HL-60/S4 treated with phorbol 12-myristate 13-acetate at 8.2 ng/mL for 4 days and 3 days (cell line): ENCODE measurements around the gene ALDH1L1.

Experiments
- in situ Hi-C: fragments of 300-500 bp; cut with MboI; formaldehyde crosslinking; loops from 2 replicates; pipeline ENCODE4 v1.15.0; 2022; ENCODE audit warnings: low sequenced_read_pairs

The ALDH1L1 gene

GRCh38 chr3:126135406-126136076 is 44.8 kb downstream of the ALDH1L1 start:
- in situ Hi-C loops: no loop called here

DNA sequence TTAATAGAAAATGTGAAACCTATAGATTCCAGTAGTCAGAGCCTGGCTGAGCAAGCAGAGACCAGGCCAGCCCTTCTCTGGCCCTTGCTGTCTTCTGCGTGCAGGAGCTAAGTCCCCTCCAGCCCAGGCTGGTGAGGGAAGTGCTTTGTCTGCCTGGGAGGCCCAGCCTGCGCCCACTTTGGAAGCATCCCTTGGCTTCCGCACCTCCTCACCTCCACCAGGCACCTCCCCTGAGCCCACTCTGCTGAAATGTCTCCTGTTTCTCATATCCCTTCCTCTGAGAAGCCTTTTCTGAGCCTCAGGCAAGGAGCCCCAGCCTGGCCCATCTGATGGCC is 45.3 kb downstream of the ALDH1L1 start:
- in situ Hi-C loops: no loop called here

GRCh38 chr3:126134219-126134975 is 46.0 kb downstream of the ALDH1L1 start:
- in situ Hi-C loops: no loop called here

DNA sequence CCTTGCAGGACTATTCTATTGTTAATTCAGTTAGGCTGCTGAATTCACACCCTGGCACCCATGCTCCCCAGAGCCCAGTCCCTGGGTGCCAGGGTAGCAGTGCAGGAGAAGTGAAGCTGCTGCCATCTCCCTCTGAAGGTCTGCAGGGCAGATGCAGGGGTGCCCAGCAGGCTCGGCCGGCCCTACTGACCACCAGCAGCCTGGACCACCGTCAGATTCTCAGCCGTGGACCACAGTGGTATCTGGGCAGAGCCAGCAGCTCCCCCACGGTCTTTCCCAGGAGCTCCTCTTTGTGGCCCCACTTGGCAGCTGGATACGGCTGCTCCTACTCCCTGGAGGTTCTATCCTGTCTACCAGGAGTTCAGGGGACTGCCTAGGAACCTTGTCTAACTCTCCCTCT is 46.8 kb downstream of the ALDH1L1 start:
- in situ Hi-C loops: no loop called here

GRCh38 chr3:126132751-126133511 is 47.5 kb downstream of the ALDH1L1 start:
- in situ Hi-C loops: no loop called here

DNA sequence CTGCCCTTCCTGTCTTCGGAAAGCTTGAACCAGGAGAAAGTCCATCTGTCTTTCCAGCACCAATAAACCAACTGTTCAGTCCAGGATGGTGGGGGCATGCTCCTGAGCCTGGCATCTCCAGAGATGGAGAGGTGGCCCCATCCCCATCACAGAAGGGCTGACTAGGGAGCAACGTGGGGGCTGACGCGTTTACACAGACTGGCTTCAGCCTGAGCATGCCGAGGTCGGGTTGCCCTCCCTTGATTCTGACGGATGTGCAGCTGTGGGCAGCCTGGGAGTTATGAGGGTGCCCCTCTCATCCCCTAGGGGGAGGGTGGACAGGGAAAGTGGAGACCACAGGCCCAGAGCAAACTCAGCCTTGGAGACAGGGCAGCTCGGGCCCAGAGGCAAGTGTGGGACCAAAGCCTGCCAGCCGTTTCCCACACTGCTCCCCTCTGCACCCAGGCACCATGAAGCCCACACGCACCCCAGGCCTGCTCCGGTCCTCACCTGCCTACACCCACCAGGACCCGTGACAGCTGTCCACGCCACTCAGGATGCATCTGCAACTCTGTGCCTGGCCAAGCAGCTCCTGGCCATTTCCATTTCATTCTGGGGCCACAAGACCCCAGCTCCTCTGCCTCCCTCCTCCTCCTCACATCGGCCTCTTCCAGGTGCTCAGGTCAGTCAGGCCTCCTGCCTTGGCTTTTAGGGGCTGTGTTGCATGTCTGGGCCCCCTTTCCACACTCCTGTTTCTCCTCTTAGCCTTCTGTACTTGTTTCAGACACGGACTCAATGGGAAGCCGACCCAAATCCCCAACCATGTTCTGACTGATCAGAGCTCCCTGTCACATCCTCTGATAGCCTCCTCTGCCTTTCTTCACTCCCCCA is 48.3 kb downstream of the ALDH1L1 start:
- in situ Hi-C loops: no loop called here

- in situ Hi-C loops: no loop called here
Measured at GRCh38 chr3:126130981-126131745, 49.2 kb downstream of the ALDH1L1 start.

- in situ Hi-C loops: no loop called here
Measured at GRCh38 chr3:126130081-126130855, 50.1 kb downstream of the ALDH1L1 start.

DNA sequence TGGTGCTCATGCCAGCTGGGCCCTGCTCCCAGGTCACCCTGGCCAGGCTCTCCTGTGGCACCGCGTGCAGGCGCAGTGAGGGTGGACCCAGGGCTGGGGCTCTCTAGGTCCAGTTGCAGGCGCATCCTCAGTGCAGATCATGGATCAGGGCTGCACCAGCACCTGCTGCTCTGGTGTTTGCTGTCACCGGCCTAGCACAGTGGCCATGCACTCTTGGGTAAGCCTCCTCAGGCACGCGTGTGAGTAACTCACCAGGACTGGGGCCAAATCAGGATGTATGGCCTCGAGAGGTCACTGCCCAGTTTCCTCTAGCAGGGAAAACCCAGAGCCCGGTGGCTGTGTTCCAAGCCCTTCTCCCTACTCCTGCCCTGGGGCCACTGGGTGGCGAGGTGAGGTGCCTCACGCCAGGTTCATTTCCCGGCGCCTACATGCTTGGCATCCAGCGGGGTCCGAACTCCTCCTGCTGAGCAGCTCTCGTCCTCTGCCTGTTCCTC is 50.9 kb downstream of the ALDH1L1 start:
- in situ Hi-C loops: no loop called here

DNA sequence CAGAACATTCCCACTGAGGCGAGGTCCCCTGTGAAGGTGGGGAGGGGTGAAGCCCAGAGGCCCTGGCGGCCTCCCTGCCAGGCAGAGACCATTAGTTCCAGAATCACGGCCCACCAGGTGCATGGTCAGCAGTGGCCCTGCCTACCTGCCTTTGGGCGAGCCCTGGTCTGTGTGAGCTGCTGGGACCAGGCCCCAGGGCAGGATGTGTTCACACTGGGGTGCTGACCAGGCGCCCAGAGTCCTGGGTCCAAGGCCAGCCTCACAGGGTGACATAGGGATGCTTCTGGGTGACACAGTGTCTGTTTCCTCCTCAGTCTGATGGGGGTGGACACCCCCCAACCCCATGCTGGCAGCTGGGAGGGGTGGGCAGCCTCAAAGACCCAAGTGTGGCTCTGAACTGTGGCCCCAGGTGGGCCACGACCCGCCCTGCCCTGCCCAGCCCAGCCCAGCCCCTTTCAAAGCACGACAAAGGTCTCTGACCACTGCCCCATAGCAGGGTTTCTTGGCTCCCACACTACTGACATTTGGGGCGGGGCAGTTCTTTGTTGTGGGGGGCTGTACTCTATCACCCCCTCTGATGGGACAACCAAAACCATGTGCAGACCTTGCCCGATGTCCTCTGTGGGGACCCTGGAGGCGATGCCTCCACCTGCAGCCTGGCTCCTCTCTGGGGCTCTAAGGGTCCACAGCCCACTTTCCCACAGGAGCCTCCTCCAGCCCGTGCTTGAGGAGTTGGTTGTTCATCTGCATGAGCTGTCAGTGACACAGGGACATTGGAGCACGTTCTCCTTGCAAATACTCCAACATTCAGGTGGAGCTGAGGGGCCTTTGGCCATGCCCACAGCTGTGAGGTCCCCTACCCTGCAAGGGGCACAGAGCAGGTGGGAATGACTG is 51.6 kb downstream of the ALDH1L1 start:
- in situ Hi-C loops: no loop called here

DNA sequence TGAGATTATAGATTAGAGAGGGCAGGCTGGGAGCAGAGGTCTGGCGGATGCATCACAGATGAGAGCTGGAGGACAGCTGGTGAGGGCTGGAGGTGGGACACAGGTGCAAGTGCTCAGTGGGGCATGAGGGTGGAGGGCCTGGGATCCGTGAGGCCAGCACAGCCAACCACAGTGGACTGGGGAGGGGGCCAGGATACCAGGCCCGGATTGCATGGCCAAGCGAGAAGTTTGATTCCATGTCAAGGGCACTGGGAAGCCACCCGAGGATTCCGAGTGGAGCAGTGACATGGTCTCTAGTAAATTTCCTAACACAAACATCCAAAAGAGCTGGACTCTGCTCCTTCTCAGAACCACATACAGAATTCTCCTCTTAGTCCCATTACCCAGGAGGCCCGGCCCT is 52.5 kb downstream of the ALDH1L1 start:
- in situ Hi-C loops: no loop called here

DNA sequence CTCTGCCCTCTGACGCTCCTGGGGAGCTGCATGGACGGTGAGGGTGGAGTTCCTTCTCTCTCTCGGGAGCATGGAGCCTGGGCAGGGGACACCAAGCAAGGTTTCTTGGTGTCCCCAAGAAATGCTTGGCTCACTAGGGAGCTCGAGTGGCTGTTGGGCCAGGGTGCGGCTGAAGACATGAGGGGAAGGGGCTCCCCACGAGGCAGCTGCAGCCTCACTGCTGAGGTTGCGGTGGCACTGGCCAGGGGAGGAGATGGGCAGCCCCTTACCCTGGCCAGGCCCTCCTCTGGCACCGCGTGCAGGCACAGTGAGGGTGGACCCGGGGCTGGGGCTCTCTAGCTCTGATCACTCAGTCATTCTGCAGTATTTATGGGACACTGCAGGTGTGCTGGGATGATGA is 52.9 kb downstream of the ALDH1L1 start:
- in situ Hi-C loops: no loop called here

GRCh38 chr3:126126811-126127431 is 53.5 kb downstream of the ALDH1L1 start:
- in situ Hi-C loops: no loop called here

DNA sequence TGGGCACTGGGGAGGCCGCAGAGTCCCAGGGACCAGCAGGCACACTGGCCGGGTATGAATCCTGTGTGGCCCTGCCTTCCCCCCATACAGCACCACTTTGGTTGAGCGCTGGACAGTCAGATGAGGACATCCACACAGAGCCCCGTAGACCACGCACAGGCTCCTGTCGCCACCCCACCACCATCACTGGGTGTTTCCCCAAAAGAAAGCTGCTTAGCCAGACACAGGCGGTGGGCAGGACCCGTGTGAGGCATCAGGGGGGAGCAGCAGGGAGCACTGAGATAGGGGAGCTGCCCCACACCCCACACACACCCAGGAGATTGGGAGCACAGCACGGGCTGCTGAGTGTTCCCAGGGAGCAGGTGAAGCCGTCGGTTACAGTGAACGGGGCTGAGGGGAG is 54.1 kb downstream of the ALDH1L1 start:
- in situ Hi-C loops: no loop called here

GRCh38 chr3:126125781-126126251 is 54.6 kb downstream of the ALDH1L1 start:
- in situ Hi-C loops: no loop called here

DNA sequence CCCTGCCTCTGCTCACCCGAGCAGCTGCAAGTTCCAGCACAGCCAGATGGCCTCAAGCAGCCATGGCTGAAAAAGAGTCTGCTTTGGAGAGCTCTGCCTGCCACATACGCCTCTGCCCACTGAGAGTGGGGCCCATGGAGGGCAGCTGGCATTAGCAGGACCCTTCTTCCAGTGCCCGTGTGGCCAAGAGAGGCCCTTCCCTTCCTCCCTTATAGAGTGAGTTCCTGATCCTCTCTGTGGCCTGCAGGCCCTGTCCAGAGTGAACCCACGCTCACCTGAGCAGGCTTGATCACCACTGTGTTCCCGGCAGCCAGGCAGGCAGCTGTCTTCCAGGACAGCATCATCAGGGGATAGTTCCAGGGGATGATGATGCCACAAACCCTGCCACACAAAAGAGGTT is 55.0 kb downstream of the ALDH1L1 start:
- in situ Hi-C loops: no loop called here

- in situ Hi-C loops: no loop called here
Measured at GRCh38 chr3:126124896-126125295, 55.5 kb downstream of the ALDH1L1 start.
